ENCODE measurements around the gene DNAI1.

DNAI1 gene

DNA sequence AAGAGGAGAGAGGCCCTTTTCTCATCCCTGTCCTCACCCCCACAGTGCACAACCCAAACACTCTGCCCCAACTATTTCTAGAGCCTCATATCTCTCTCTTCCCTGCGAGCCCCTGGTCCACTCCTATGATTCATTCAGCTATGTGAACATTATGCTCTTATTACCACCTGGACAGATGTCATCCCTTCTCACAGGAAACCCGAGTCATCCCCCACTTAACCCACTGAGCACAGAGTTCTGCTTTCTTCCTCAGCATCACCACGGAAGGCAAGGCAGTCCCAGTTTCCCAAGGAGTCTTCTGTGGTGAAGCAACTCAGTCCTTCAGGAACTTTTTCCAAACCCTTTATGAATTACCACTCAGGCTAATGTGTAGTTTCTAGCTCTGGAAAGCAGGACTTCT lies 1.3 kb downstream of the DNAI1 start:
- H3K27ac ChIP-seq (ENCODE audit: low read depth, low read length), result no peak overlapping the region
- no peak overlapping the region for H3K4me2 ChIP-seq (ENCODE audit: low read depth, low read length, poor library complexity, severe bottlenecking)
- H3K9me3 ChIP-seq (ENCODE audit: insufficient read depth, low read length), result no peaks in the 10 kb centered on the region
- TF ChIP-seq EZH2phosphoT487 (conservative IDR thresholded peaks at IDR 0.05; ENCODE audit: low read length), result no peak
- TF ChIP-seq, protein P1, sequence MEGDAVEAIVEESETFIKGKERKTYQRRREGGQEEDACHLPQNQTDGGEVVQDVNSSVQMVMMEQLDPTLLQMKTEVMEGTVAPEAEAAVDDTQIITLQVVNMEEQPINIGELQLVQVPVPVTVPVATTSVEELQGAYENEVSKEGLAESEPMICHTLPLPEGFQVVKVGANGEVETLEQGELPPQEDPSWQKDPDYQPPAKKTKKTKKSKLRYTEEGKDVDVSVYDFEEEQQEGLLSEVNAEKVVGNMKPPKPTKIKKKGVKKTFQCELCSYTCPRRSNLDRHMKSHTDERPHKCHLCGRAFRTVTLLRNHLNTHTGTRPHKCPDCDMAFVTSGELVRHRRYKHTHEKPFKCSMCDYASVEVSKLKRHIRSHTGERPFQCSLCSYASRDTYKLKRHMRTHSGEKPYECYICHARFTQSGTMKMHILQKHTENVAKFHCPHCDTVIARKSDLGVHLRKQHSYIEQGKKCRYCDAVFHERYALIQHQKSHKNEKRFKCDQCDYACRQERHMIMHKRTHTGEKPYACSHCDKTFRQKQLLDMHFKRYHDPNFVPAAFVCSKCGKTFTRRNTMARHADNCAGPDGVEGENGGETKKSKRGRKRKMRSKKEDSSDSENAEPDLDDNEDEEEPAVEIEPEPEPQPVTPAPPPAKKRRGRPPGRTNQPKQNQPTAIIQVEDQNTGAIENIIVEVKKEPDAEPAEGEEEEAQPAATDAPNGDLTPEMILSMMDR (IDR thresholded peaks at IDR 0.05; ENCODE audit: insufficient read depth, low read length, poor library complexity, severe bottlenecking), result no peak
- no peak overlapping the region for H2AFZ ChIP-seq (ENCODE audit: low read depth, low read length, severe bottlenecking)
- H3K36me3 ChIP-seq (ENCODE audit: low read length), result no peaks in the 10 kb centered on the region
- H3K79me2 ChIP-seq (ENCODE audit: insufficient read depth, low read length), result no peaks in the 10 kb centered on the region
- H4K20me1 ChIP-seq (ENCODE audit: low read depth, low read length), result no peaks in the 10 kb centered on the region
- no peaks in the 10 kb centered on the region for H3F3A ChIP-seq (ENCODE audit: insufficient read depth)
- no peaks in the 10 kb centered on the region for H3K9me2 ChIP-seq (replicated peaks; ENCODE audit: insufficient read depth, low read length)
- H3K9ac ChIP-seq (ENCODE audit: low read length), result no peak overlapping the region
- H3K27me3 ChIP-seq (ENCODE audit: low read length), result no peaks in the 10 kb centered on the region; the same call in 1 of the 2 replicates
- no peak overlapping the region for H3K4me3 ChIP-seq (ENCODE audit: insufficient read depth, low read length, poor library complexity, severe bottlenecking)

DNA sequence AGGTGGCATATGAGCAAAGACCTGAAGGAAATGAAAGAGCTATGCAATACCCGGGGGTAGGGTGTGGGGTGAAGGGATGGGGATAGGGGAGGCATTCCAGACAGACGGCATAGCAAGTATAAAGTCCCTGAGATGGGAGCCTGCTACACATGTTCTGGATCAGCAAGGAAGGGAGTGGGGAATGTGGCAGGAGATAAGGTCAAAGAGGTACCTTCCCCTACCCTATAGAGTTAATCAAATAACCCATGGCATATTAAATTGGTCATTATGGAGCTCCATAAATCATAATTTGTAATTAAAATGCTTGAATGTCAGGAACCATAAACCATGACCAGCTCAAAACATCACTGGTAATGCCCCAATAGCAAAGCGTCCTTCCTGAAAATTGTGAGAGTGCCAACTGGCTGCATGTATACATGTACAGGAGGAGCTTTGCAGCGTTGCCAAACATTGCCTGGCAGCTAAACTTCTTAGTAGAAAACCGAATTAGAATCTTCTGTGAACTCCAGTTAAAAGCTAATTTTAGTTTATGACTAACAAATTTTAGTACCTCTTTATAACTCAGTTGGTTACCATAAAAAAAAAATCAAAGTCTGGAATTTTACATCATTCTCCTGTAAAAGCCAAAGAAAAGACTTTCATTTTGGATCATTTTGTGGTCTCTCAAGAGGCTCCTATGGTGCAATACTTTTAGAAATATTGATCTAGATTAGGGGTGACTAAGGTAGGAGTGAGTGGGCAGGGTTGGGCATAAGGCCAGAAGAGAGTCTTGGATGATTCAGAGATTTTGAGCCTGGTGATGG lies 4.7 kb downstream of the DNAI1 start:
- Histone ChIP-seq H3F3A (ENCODE audit: insufficient read depth) (no peaks in the 10 kb centered on the region), H3K4me3 (ENCODE audit: insufficient read depth, low read length, poor library complexity, severe bottlenecking) (no peak overlapping the region), H3K27me3 (ENCODE audit: low read length) (no peaks in the 10 kb centered on the region; the same call in 1 of the 2 replicates), H3K9me2 (replicated peaks; ENCODE audit: insufficient read depth, low read length) (no peaks in the 10 kb centered on the region), H3K27ac (ENCODE audit: low read depth, low read length) (no peak overlapping the region), H2AFZ (ENCODE audit: low read depth, low read length, severe bottlenecking) (no peak overlapping the region), H3K9me3 (ENCODE audit: insufficient read depth, low read length) (no peaks in the 10 kb centered on the region), H3K79me2 (ENCODE audit: insufficient read depth, low read length) (no peaks in the 10 kb centered on the region), H3K9ac (ENCODE audit: low read length) (no peak overlapping the region), H4K20me1 (ENCODE audit: low read depth, low read length) (no peaks in the 10 kb centered on the region), H3K36me3 (ENCODE audit: low read length) (no peaks in the 10 kb centered on the region), H3K4me2 (ENCODE audit: low read depth, low read length, poor library complexity, severe bottlenecking) (no peak overlapping the region)
- TF ChIP-seq, protein P1 (IDR thresholded peaks at IDR 0.05; ENCODE audit: insufficient read depth, low read length, poor library complexity, severe bottlenecking), result no peak
- no peak for TF ChIP-seq EZH2phosphoT487 (conservative IDR thresholded peaks at IDR 0.05; ENCODE audit: low read length)

DNA sequence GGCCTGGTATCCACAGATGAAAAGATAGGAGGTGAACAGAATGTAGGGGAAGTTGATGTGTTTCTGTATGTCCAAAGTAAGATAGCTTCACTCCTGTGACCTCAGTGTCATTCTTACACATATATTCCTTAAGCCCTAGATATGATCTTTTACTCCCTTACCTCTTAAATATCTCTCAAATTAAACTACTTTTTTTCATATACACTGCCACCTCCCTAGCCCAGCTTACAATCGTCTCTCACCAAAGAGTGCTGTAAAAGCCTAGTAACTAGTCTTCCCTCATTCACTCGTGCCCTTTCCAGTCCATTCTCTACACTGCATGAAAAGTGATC lies 5.3 kb downstream of the DNAI1 start:
- TF ChIP-seq, protein P1 (IDR thresholded peaks at IDR 0.05; ENCODE audit: insufficient read depth, low read length, poor library complexity, severe bottlenecking), result no peak
- TF ChIP-seq EZH2phosphoT487 (conservative IDR thresholded peaks at IDR 0.05; ENCODE audit: low read length), result no peak
- Histone ChIP-seq H3K9me3 (ENCODE audit: insufficient read depth, low read length) (no peaks in the 10 kb centered on the region), H3K9ac (ENCODE audit: low read length) (no peak overlapping the region), H3F3A (ENCODE audit: insufficient read depth) (no peaks in the 10 kb centered on the region), H3K4me2 (ENCODE audit: low read depth, low read length, poor library complexity, severe bottlenecking) (no peak overlapping the region), H3K4me3 (ENCODE audit: insufficient read depth, low read length, poor library complexity, severe bottlenecking) (no peak overlapping the region), H4K20me1 (ENCODE audit: low read depth, low read length) (no peaks in the 10 kb centered on the region), H2AFZ (ENCODE audit: low read depth, low read length, severe bottlenecking) (no peak overlapping the region), H3K9me2 (replicated peaks; ENCODE audit: insufficient read depth, low read length) (no peaks in the 10 kb centered on the region), H3K79me2 (ENCODE audit: insufficient read depth, low read length) (no peaks in the 10 kb centered on the region), H3K27me3 (ENCODE audit: low read length) (no peaks in the 10 kb centered on the region; the same call in 1 of the 2 replicates), H3K27ac (ENCODE audit: low read depth, low read length) (no peak overlapping the region), H3K36me3 (ENCODE audit: low read length) (no peaks in the 10 kb centered on the region)

Measured in SU-DHL-6 (cell line).